HCT116 (cell line): Measurements from ENCODE around the gene PKD2. TPM values are rescaled to one million over a fixed set of nuclear protein-coding genes. Genes with fewer than 3 reads are reported as not detected.
"Not testable (repeated sequence)": the region's sequence is repeated elsewhere in the genome, so short reads cannot be mapped to it uniquely, and the experiment has no call there.

ENCODE experiments used
- ATAC-seq: fragments of 200-7000 bp; cut with Tn5 transposase; 2 replicates; pipeline ENCODE4 v1.9.1; 2020; ENCODE audit warnings: mild to moderate bottlenecking, moderate library complexity
- BruUV-seq: library from RNA; stranded (reverse); fragments of 400-500 nt; replicated peaks from 2 replicates; lab custom pipeline; 2021; lab: Mats Ljungman, UMichigan
- CTCF ChIA-PET: fragments of 300-600 bp; sonication (Branson Sonifier 250); formaldehyde crosslinking; loops from one replicate; lab custom pipeline; 2021; ENCODE audit warnings: antibody characterized with exemption; lab: Charles Lee
- POLR2A ChIA-PET: fragments of 300-600, 350-600 bp; sonication (Branson Sonifier 250); formaldehyde crosslinking; loops from one replicate; lab custom pipeline; 2021; ENCODE audit warnings: antibody characterized with exemption; lab: Charles Lee
- RAD21 ChIA-PET, 2 experiments: fragments of 300-600 bp; sonication (Branson Sonifier 250); formaldehyde crosslinking; loops; one replicate each; lab custom pipeline; 2023; ENCODE audit warnings: low total read pairs in 2 of 2; ENCODE audit not compliant: uncharacterized antibody in 2 of 2, unreplicated experiment in 2 of 2, low non-redundant PET in 1 of 2; lab: Charles Lee
- DNase-seq: peaks from one replicate; pipeline ENCODE4 v3.0.0-alpha.2; 2010; ENCODE audit warnings: low read depth, low spot score
- H2AFZ ChIP-seq: fragments of 200-600 bp; shearing (Covaris generic), sonication (generic); 2 replicates; pipeline ENCODE4 v1.6.1; 2017; ENCODE audit warnings: low read depth, mixed run types, mixed read lengths, antibody characterized with exemption, low read length; ENCODE audit not compliant: poor library complexity, severe bottlenecking
- H3K27ac ChIP-seq: 2 replicates; pipeline ENCODE4 v1.5.1; 2012; ENCODE audit warnings: low read depth, low read length
- H3K27me3 ChIP-seq: fragments of 200-600 bp; sonication (generic); 2 replicates; pipeline ENCODE4 v1.6.1; 2016; ENCODE audit warnings: mixed run types, low read length, mixed read lengths; ENCODE audit not compliant: insufficient read depth
- H3K36me3 ChIP-seq, 2 experiments: fragments of 200-500 bp in 1 of 2; fragments of 200-600 bp in 1 of 2; sonication (Bioruptor generic) in 1 of 2; sonication (generic) in 1 of 2; 2 replicates each; pipeline versions ENCODE4 v1.5.1 to v1.6.1; 2014 to 2016; ENCODE audit warnings: low read length in 2 of 2, inconsistent platforms in 1 of 2, mixed read lengths in 1 of 2, mixed run types in 1 of 2; ENCODE audit not compliant: insufficient read depth in 2 of 2, control insufficient read depth in 1 of 2
- H3K4me1 ChIP-seq, 2 experiments: fragments of 200-600 bp in 1 of 2; sonication (generic) in 1 of 2; 2 replicates each; pipeline versions ENCODE4 v1.5.1 to v1.6.1; 2012 to 2017; ENCODE audit warnings: low read length in 2 of 2, inconsistent platforms in 1 of 2, mild to moderate bottlenecking in 1 of 2, mixed read lengths in 1 of 2, mixed run types in 1 of 2, moderate library complexity in 1 of 2; ENCODE audit not compliant: insufficient read depth in 2 of 2, control insufficient read depth in 1 of 2
- H3K4me2 ChIP-seq: fragments of 200-600 bp; sonication (generic); 2 replicates; pipeline ENCODE4 v1.6.1; 2017; ENCODE audit warnings: mixed run types, low read length, mixed read lengths
- H3K4me3 ChIP-seq, 2 experiments: fragments of 200-600 bp in 1 of 2; sonication (generic) in 1 of 2; replicated peaks in 1 of 2; 2 replicates each; pipeline ENCODE4 v1.5.1; 2011 to 2016; ENCODE audit warnings: low read length in 2 of 2, control low read depth in 1 of 2, low read depth in 1 of 2, mild to moderate bottlenecking in 1 of 2, mixed read lengths in 1 of 2, mixed run types in 1 of 2
- H3K79me2 ChIP-seq: fragments of 200-600 bp; sonication (generic); 2 replicates; pipeline ENCODE4 v1.6.1; 2017; ENCODE audit warnings: mild to moderate bottlenecking, mixed run types, low read length, moderate library complexity, mixed read lengths; ENCODE audit not compliant: insufficient read depth
- H3K9ac ChIP-seq: fragments of 200-600 bp; sonication (generic); 2 replicates; pipeline ENCODE4 v1.6.1; 2016; ENCODE audit warnings: low read length, mixed read lengths
- H3K9me2 ChIP-seq: fragments of 200-600 bp; sonication (generic), shearing (Covaris generic); 2 replicates; pipeline ENCODE4 v1.6.1; 2017; ENCODE audit warnings: mixed run types, mild to moderate bottlenecking, moderate library complexity; ENCODE audit not compliant: insufficient read depth
- H3K9me3 ChIP-seq, 2 experiments: fragments of 200-500 bp in 1 of 2; fragments of 200-600 bp in 1 of 2; sonication (Bioruptor generic) in 1 of 2; sonication (generic) in 1 of 2; 2 replicates each; pipeline ENCODE4 v1.6.1; 2014 to 2017; ENCODE audit warnings: low read length in 2 of 2, mixed read lengths in 2 of 2, inconsistent platforms in 1 of 2, low read depth in 1 of 2, mild to moderate bottlenecking in 1 of 2, mixed run types in 1 of 2, moderate library complexity in 1 of 2; ENCODE audit not compliant: control insufficient read depth in 1 of 2, insufficient read depth in 1 of 2
- H4K20me1 ChIP-seq: fragments of 200-600 bp; sonication (generic), shearing (Covaris generic); 2 replicates; pipeline ENCODE4 v1.6.1; 2017; ENCODE audit warnings: mixed run types, mild to moderate bottlenecking, moderate library complexity; ENCODE audit not compliant: insufficient read depth
- CBX3 ChIP-seq: IDR thresholded peaks from 2 replicates; pipeline ENCODE4 v1.6.1; 2012; ENCODE audit warnings: low read depth
- CEBPB ChIP-seq: IDR thresholded peaks from 2 replicates; pipeline ENCODE4 v1.6.1; 2012; ENCODE audit warnings: low read depth
- EGR1 ChIP-seq: IDR thresholded peaks from 2 replicates; pipeline ENCODE4 v1.6.1; 2012; ENCODE audit warnings: low read depth
- EZH2 ChIP-seq: fragments of 200-600 bp; sonication (generic); IDR thresholded peaks from 2 replicates; pipeline ENCODE4 v1.6.1; 2017; ENCODE audit warnings: antibody characterized with exemption, mixed run types
- EZH2phosphoT487 ChIP-seq: fragments of 200-600 bp; IDR thresholded peaks from 2 replicates; pipeline ENCODE4 v1.6.1; 2018; ENCODE audit warnings: antibody characterized with exemption, borderline replicate concordance
- FOSL1 ChIP-seq: IDR thresholded peaks from 2 replicates; pipeline ENCODE4 v1.6.1; 2012; ENCODE audit warnings: low read depth
- RAD21 ChIP-seq: IDR thresholded peaks from 2 replicates; pipeline ENCODE4 v1.6.1; 2012; ENCODE audit warnings: low read depth, mild to moderate bottlenecking
- SP1 ChIP-seq: IDR thresholded peaks from 2 replicates; pipeline ENCODE4 v1.6.1; 2012; ENCODE audit warnings: low read depth
- SRF ChIP-seq: IDR thresholded peaks from 2 replicates; pipeline ENCODE4 v1.6.1; 2012; ENCODE audit warnings: low read depth
- TCF7L2 ChIP-seq: IDR thresholded peaks from 2 replicates; pipeline ENCODE4 v1.7.0; 2011; ENCODE audit warnings: borderline replicate concordance, inconsistent platforms; ENCODE audit not compliant: insufficient read depth, insufficient read length; ENCODE audit errors: extremely low read depth
- YY1 ChIP-seq: IDR thresholded peaks from 2 replicates; pipeline ENCODE4 v1.6.1; 2011; ENCODE audit warnings: low read length, low read depth, moderate library complexity, mild to moderate bottlenecking; ENCODE audit not compliant: insufficient replicate concordance; ENCODE audit errors: extremely low read depth
- ZFX ChIP-seq: fragments of 450-650 bp; IDR thresholded peaks from 2 replicates; pipeline ENCODE4 v1.6.1; 2017
- intact Hi-C: fragments of 100-400 bp; cut with micrococcal nuclease; formaldehyde crosslinking; loops from 2 replicates; pipeline ENCODE4 v1.10.0; 2022
- total RNA-seq: library from RNA; stranded (reverse); gene quantifications from one replicate; pipeline ENCODE4 v1.2.1, GENCODE V29; 2021; ENCODE audit not compliant: unreplicated experiment
- TF ChIP-seq, protein P1 (sequence below), 3 experiments: fragments of 200-600 bp in 1 of 3; sonication (generic) in 1 of 3; IDR thresholded peaks in 2 of 3; conservative IDR thresholded peaks in 1 of 3; 2 replicates each; pipeline ENCODE4 v1.5.1; 2012 to 2017; ENCODE audit warnings: low read depth in 2 of 3, low read length in 2 of 3, antibody characterized with exemption in 1 of 3, borderline replicate concordance in 1 of 3, control low read depth in 1 of 3, mild to moderate bottlenecking in 1 of 3, mixed read lengths in 1 of 3, mixed run types in 1 of 3, moderate library complexity in 1 of 3; ENCODE audit not compliant: insufficient read depth in 1 of 3
- TF ChIP-seq, protein P2 (sequence below): IDR thresholded peaks from 2 replicates; pipeline ENCODE4 v1.6.1; 2012; ENCODE audit warnings: low read depth
- TF ChIP-seq, protein P3 (sequence below): IDR thresholded peaks from 2 replicates; pipeline ENCODE4 v1.6.1; 2012

Gene PKD2
- total RNA-seq, 1 experiment from 2014 or later = 10.1 TPM

DNA sequence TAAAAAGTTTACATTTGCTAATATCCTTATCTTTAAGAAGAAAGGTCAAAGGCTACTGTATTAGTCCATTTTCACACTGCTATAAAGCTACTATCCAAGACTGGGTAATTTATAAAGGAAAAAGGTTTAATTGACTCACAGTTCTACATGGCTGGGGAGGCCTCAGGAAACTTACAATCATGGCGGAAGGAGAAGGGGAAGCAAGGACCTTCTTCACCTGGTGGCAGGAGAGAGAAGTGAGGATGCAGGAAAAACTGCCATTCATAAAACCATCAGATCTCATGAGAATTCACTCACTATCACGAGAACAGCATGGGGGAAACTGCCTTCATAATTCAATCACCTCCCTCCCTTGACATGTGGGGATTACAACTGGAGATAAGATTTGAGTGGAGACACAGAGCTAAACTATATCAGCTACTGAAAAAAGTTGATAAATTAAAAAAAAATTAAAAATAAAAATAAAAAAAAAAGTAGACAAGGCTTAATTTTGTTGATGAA is 8.2 kb upstream of the PKD2 start:
- BruUV-seq, H4K20me1 ChIP-seq, H3K9ac ChIP-seq, H3K27me3 ChIP-seq, ATAC-seq, H3K79me2 ChIP-seq, RAD21 ChIA-PET, intact Hi-C loops, H3K27ac ChIP-seq, H2AFZ ChIP-seq, H3K9me3 ChIP-seq, H3K4me1 ChIP-seq, H3K9me2 ChIP-seq, DNase-seq, H3K4me3 ChIP-seq, H3K36me3 ChIP-seq, POLR2A ChIA-PET, H3K4me2 ChIP-seq: not testable (repeated sequence)
- CTCF ChIA-PET = interaction anchor here (1.0 to 2.5 kb wide), 3 partner anchors 13 to 146 kb away, joined by 3 to 9 read pairs (median 4); no protein-coding TSS in a partner anchor
- TF ChIP-seq, protein P1, sequence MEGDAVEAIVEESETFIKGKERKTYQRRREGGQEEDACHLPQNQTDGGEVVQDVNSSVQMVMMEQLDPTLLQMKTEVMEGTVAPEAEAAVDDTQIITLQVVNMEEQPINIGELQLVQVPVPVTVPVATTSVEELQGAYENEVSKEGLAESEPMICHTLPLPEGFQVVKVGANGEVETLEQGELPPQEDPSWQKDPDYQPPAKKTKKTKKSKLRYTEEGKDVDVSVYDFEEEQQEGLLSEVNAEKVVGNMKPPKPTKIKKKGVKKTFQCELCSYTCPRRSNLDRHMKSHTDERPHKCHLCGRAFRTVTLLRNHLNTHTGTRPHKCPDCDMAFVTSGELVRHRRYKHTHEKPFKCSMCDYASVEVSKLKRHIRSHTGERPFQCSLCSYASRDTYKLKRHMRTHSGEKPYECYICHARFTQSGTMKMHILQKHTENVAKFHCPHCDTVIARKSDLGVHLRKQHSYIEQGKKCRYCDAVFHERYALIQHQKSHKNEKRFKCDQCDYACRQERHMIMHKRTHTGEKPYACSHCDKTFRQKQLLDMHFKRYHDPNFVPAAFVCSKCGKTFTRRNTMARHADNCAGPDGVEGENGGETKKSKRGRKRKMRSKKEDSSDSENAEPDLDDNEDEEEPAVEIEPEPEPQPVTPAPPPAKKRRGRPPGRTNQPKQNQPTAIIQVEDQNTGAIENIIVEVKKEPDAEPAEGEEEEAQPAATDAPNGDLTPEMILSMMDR (IDR thresholded peaks at IDR 0.05 in 2 of 3, conservative IDR thresholded peaks at IDR 0.05 in 1 of 3; ENCODE audit: borderline replicate concordance in 1 of 3, insufficient read depth in 1 of 3, low read depth in 2 of 3, low read length in 2 of 3) = 0 out of 6 replicates have a peak, but pooled peaks of 1 of the 3 experiments have one; percentile 8

DNA sequence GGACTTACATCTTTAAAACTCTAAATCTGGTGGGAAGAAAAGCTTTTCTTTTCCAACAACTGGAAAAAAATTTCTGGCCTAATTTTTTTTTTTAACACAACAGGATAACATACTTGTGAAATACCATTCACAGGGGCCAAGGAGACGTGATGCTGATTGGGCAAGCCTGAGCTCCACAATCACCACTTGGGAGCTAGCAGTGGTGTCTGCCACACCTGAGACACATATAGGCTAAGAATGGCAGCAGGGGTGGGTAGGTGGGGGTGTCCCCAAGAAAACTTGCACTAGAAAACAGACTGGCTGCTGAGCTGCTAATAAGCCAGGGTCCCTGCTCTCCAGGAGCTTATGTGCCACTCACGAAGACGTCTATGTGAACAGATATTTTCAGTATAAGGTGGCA is 5.6 kb upstream of the PKD2 start:
- POLR2A ChIA-PET = no interaction called here
- no peaks in the 10 kb centered on the region for H3K79me2 ChIP-seq
- CTCF ChIA-PET = interaction anchor here (1.2 kb wide), 1 partner anchor 153 kb away, joined by 3 read pairs; no protein-coding TSS in a partner anchor
- TF ChIP-seq, protein P2, sequence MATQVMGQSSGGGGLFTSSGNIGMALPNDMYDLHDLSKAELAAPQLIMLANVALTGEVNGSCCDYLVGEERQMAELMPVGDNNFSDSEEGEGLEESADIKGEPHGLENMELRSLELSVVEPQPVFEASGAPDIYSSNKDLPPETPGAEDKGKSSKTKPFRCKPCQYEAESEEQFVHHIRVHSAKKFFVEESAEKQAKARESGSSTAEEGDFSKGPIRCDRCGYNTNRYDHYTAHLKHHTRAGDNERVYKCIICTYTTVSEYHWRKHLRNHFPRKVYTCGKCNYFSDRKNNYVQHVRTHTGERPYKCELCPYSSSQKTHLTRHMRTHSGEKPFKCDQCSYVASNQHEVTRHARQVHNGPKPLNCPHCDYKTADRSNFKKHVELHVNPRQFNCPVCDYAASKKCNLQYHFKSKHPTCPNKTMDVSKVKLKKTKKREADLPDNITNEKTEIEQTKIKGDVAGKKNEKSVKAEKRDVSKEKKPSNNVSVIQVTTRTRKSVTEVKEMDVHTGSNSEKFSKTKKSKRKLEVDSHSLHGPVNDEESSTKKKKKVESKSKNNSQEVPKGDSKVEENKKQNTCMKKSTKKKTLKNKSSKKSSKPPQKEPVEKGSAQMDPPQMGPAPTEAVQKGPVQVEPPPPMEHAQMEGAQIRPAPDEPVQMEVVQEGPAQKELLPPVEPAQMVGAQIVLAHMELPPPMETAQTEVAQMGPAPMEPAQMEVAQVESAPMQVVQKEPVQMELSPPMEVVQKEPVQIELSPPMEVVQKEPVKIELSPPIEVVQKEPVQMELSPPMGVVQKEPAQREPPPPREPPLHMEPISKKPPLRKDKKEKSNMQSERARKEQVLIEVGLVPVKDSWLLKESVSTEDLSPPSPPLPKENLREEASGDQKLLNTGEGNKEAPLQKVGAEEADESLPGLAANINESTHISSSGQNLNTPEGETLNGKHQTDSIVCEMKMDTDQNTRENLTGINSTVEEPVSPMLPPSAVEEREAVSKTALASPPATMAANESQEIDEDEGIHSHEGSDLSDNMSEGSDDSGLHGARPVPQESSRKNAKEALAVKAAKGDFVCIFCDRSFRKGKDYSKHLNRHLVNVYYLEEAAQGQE = no peak
- TF ChIP-seq EZH2phosphoT487 (no peak), EZH2 (no peak), TCF7L2 (no peak), FOSL1 (no peak), ZFX (no peak), YY1 (no peak), CBX3 (no peak), RAD21 (no peak), SP1 (no peak), CEBPB (no peak), SRF (no peak), EGR1 (no peak)
- TF ChIP-seq, protein P3, sequence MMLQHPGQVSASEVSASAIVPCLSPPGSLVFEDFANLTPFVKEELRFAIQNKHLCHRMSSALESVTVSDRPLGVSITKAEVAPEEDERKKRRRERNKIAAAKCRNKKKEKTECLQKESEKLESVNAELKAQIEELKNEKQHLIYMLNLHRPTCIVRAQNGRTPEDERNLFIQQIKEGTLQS = no peak
- no peaks in the 10 kb centered on the region for H3K27me3 ChIP-seq
- intact Hi-C loops = no loop called here
- no peaks in the 10 kb centered on the region for H3K9me3 ChIP-seq
- H2AFZ ChIP-seq = no peak overlapping the region
- no peak overlapping the region for H3K9ac ChIP-seq
- no TSS peak for BruUV-seq
- H3K4me1 ChIP-seq = peaks cover 0 to 3% of the 10 kb centered on the region in 2 experiments; a peak in 3 of 4 replicates
- H3K4me2 ChIP-seq = no peak overlapping the region
- H3K27ac ChIP-seq = no peak overlapping the region
- DNase-seq = no peak
- no peaks in the 10 kb centered on the region for H4K20me1 ChIP-seq
- H3K36me3 ChIP-seq = no peaks in the 10 kb centered on the region
- peaks cover 4% of the 10 kb centered on the region; the same call in 1 of the 2 replicates for H3K9me2 ChIP-seq
- ATAC-seq = no peak
- no peak overlapping the region for H3K4me3 ChIP-seq
- RAD21 ChIA-PET = no interaction called here
